ENCODE results near the gene DNM2. TPM values are rescaled to one million over a fixed set of nuclear protein-coding genes. Genes with fewer than 3 reads are reported as not detected.

The DNM2 gene
- total RNA-seq, 3 donors from 2014 or later, result 83.1 to 98.6 (median 84.5) TPM

DNA sequence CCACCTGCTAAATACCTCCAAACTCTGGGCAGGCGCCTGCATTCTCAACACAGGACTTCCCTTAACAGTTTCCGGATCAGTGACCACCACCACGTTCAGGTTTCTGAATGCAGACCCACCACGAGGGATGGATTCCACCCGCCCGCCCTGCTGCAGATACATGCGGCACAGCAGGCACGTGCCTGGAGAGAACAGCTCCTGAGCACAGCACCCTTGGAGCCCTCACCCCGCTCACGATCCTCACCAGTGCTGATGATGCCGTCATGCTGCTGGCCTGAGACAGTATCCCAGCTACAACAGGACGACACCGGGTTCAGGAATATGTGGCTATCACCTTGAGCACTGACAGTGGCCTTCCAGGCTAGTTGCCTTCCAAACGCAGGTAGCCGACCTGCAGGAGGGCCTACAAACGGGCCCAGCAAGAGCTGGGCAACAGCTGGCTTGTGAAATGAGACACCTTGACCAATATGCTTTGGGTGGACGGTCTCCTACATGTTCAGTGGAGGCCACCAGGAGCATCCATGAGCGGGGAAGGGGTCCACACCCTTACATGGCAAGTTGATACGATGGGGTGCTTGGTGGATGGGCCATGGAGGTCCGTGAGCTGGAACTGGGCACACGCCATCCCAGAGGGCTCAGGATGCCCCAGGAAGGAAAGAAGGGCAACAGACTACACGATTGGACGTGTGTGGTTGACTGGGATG is 26.5 kb upstream of the DNM2 start:
- no peaks in the 10 kb centered on the region for H3K4me1 ChIP-seq
- H3K36me3 ChIP-seq, result peaks cover 4% of the 10 kb centered on the region
- no peak overlapping the region for H3K27ac ChIP-seq
- no peak overlapping the region for H3K4me3 ChIP-seq
- intact Hi-C loops (cut with DNase I; ENCODE audit: low total_unique reads), result no loop called here
- no peak for DNase-seq (ENCODE audit: low spot score in 2 of 2)
- TF ChIP-seq, protein P1, sequence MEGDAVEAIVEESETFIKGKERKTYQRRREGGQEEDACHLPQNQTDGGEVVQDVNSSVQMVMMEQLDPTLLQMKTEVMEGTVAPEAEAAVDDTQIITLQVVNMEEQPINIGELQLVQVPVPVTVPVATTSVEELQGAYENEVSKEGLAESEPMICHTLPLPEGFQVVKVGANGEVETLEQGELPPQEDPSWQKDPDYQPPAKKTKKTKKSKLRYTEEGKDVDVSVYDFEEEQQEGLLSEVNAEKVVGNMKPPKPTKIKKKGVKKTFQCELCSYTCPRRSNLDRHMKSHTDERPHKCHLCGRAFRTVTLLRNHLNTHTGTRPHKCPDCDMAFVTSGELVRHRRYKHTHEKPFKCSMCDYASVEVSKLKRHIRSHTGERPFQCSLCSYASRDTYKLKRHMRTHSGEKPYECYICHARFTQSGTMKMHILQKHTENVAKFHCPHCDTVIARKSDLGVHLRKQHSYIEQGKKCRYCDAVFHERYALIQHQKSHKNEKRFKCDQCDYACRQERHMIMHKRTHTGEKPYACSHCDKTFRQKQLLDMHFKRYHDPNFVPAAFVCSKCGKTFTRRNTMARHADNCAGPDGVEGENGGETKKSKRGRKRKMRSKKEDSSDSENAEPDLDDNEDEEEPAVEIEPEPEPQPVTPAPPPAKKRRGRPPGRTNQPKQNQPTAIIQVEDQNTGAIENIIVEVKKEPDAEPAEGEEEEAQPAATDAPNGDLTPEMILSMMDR (IDR thresholded peaks at IDR 0.05), result no peak
- TF ChIP-seq POLR2AphosphoS5 (IDR thresholded peaks at IDR 0.05) (no peak), POLR2A (IDR thresholded peaks at IDR 0.05) (no peak)
- no peaks in the 10 kb centered on the region for H3K27me3 ChIP-seq
- H3K9me3 ChIP-seq, result no peaks in the 10 kb centered on the region

DNA sequence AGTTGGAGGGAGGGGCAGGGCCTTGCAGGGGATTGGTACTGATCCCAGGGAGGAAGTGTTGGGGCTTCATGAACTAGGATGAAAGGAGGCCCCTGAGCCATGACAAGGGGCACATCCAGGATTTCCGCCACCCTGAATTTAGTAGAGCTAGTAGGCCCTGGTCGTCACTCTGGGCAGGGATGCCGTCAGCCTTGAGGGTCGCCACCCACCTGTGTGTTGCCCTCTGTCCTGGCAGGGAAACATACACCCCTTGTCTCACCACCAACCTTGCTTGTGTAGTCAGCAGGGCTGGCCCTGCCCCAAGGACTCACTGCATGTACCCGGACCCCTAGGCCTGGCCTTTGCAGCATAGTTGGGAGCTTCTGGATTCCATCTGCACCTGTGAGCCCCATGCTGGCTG is 26.0 kb upstream of the DNM2 start:
- TF ChIP-seq, protein P1 (IDR thresholded peaks at IDR 0.05), result no peak
- TF ChIP-seq POLR2A (IDR thresholded peaks at IDR 0.05) (no peak), POLR2AphosphoS5 (IDR thresholded peaks at IDR 0.05) (no peak)
- H3K27me3 ChIP-seq, result no peaks in the 10 kb centered on the region
- no peaks in the 10 kb centered on the region for H3K4me1 ChIP-seq
- peaks cover 4% of the 10 kb centered on the region for H3K36me3 ChIP-seq
- no peak overlapping the region for H3K4me3 ChIP-seq
- no peaks in the 10 kb centered on the region for H3K9me3 ChIP-seq
- no peak for DNase-seq (ENCODE audit: low spot score in 2 of 2)
- no peak overlapping the region for H3K27ac ChIP-seq
- intact Hi-C loops (cut with DNase I; ENCODE audit: low total_unique reads), result no loop called here

DNA sequence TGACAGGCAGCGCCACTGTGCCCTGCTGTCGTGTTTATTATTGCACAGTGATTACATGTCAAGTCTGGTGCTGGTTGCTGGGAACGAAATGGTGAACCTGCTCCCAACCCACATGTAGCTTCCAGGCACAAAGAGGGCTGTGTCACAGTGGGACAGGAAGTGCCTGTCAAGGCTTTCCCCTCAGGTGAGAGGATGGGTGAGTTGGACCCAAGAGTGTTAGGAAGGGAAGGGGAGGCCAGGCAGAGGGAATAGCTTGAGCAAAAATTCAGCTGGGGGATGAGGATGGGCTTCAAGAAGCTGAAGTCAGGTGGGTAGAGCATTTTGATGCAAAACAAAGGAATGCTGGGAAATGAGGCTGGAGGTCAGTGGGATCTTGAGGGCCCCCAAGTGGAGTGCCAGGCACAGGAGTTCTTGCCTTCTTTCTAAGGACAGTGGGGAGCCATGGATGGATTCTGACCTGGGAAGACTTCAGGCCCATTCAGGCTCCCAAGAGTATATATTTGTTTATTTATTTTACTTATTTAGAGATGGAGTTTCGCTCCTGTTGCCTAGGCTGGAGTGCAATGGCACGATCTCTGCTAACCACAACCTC is 25.1 kb upstream of the DNM2 start:
- Histone ChIP-seq H3K4me3 (no peak overlapping the region), H3K36me3 (peaks cover 4% of the 10 kb centered on the region), H3K27me3 (no peaks in the 10 kb centered on the region), H3K27ac (no peak overlapping the region), H3K9me3 (no peaks in the 10 kb centered on the region), H3K4me1 (no peaks in the 10 kb centered on the region)
- intact Hi-C loops (cut with DNase I; ENCODE audit: low total_unique reads), result no loop called here
- DNase-seq (ENCODE audit: low spot score in 2 of 2), result no peak
- TF ChIP-seq, protein P1 (IDR thresholded peaks at IDR 0.05), result no peak
- TF ChIP-seq POLR2A (IDR thresholded peaks at IDR 0.05) (no peak), POLR2AphosphoS5 (IDR thresholded peaks at IDR 0.05) (no peak)

DNA sequence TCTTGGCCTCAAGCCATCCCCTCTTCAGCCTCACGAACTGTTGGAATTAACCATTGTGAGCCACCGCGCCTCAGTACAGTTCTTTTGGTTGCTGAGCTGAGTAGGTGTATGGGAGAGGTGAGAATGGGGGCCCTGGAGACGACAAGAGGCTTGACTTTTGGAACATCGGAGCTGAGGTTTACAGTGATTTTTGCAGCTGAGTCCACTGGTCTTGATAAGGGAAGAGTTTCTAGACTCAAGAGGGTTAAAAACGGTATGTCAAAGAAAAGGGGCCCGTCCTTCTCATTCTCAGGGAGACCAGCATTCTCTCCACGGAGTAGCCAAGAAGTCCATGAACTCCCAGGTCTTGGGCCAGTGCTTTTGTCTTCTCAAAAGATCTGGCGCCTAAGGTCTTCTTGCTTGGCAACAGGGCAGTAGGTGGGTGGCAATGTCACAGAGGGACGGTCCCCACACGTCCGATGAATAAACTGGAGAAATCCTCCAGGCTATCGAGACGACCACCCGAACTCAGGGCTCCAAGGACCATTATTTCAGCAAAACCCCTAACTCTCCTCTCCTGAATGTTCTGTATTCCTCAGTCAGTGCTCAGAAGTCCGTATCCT is 23.1 kb upstream of the DNM2 start:
- no peak overlapping the region for H3K4me3 ChIP-seq
- no peaks in the 10 kb centered on the region for H3K27me3 ChIP-seq
- intact Hi-C loops (cut with DNase I; ENCODE audit: low total_unique reads), result no loop called here

More for the DNA sequence above, 23.1 kb upstream of the DNM2 start:
- TF ChIP-seq, protein P1 (IDR thresholded peaks at IDR 0.05), result no peak
- no peak for TF ChIP-seq POLR2AphosphoS5 (IDR thresholded peaks at IDR 0.05)
- TF ChIP-seq POLR2A (IDR thresholded peaks at IDR 0.05), result no peak
- DNase-seq (ENCODE audit: low spot score in 2 of 2), result no peak
- no peaks in the 10 kb centered on the region for H3K4me1 ChIP-seq
- H3K36me3 ChIP-seq, result peaks cover under 1% of the 10 kb centered on the region
- no peaks in the 10 kb centered on the region for H3K9me3 ChIP-seq
- H3K27ac ChIP-seq, result no peak overlapping the region
